Measurements from ENCODE around the gene TNFAIP3. TPM values are rescaled to one million over a fixed set of nuclear protein-coding genes. Genes with fewer than 3 reads are reported as not detected.

The TNFAIP3 gene
- total RNA-seq, 2 donors from 2014 or later: 121 to 244 TPM

GRCh38 chr6:137894779-137895385, 27.8 kb downstream of the TNFAIP3 start:
- H3K36me3 Mint-ChIP-seq: no peaks in the 10 kb centered on the region
- H3K9me3 Mint-ChIP-seq: peaks cover 3% of the 10 kb centered on the region
- peaks cover 0 to 3% of the 10 kb centered on the region in 2 donors for H3K27me3 Mint-ChIP-seq
- no peak for ATAC-seq
- no peak for DNase-seq (ENCODE audit: low spot score)
- H3K4me1 Mint-ChIP-seq (ENCODE audit: low read depth in 2 of 2): no peaks in the 10 kb centered on the region
- no peak overlapping the region for H3K4me3 Mint-ChIP-seq
- no peak overlapping the region for H3K27ac Mint-ChIP-seq

- Mint-ChIP-seq H3K9me3 (no peaks in the 10 kb centered on the region), H3K27me3 (peaks cover 0 to 3% of the 10 kb centered on the region in 2 donors), H3K4me1 (ENCODE audit: low read depth in 2 of 2) (no peaks in the 10 kb centered on the region), H3K4me3 (no peak overlapping the region), H3K36me3 (no peaks in the 10 kb centered on the region), H3K27ac (no peak overlapping the region)
- DNase-seq (ENCODE audit: low spot score) (no peak), ATAC-seq (no peak)
Observed at GRCh38 chr6:137896647-137897046, 29.6 kb downstream of the TNFAIP3 start.

GRCh38 chr6:137900815-137901214, 33.8 kb downstream of the TNFAIP3 start:
- H3K27ac Mint-ChIP-seq: peak overlapping the region in 1 of 2 donors; percentile 8
- peaks cover 14 to 20% of the 10 kb centered on the region in 2 donors for H3K4me1 Mint-ChIP-seq (ENCODE audit: low read depth in 2 of 2)
- no peaks in the 10 kb centered on the region for H3K9me3 Mint-ChIP-seq
- no peak for DNase-seq (ENCODE audit: low spot score)
- no peak overlapping the region for H3K4me3 Mint-ChIP-seq
- ATAC-seq: no peak
- no peaks in the 10 kb centered on the region for H3K36me3 Mint-ChIP-seq
- no peaks in the 10 kb centered on the region for H3K27me3 Mint-ChIP-seq

- H3K27ac Mint-ChIP-seq: peak overlapping the region in 1 of 2 donors; percentile 8
- ATAC-seq: no peak
Observed at GRCh38 chr6:137901454-137901853, 34.4 kb downstream of the TNFAIP3 start.

GRCh38 chr6:137902699-137903098, 35.6 kb downstream of the TNFAIP3 start:
- H3K9me3 Mint-ChIP-seq: no peaks in the 10 kb centered on the region
- peak overlapping the region; percentile 90 for H3K27ac Mint-ChIP-seq
- peaks cover 19 to 20% of the 10 kb centered on the region in 2 donors for H3K4me1 Mint-ChIP-seq (ENCODE audit: low read depth in 2 of 2)
- no peaks in the 10 kb centered on the region for H3K36me3 Mint-ChIP-seq
- DNase-seq (ENCODE audit: low spot score): no peak
- no peak for ATAC-seq
- H3K27me3 Mint-ChIP-seq: no peaks in the 10 kb centered on the region
- H3K4me3 Mint-ChIP-seq: no peak overlapping the region

More at GRCh38 chr6:137901454-137901853, 34.4 kb downstream of the TNFAIP3 start:
- no peaks in the 10 kb centered on the region for H3K27me3 Mint-ChIP-seq
- H3K4me3 Mint-ChIP-seq: no peak overlapping the region
- DNase-seq (ENCODE audit: low spot score): no peak
- H3K36me3 Mint-ChIP-seq: no peaks in the 10 kb centered on the region
- H3K4me1 Mint-ChIP-seq (ENCODE audit: low read depth in 2 of 2): peaks cover 17 to 20% of the 10 kb centered on the region in 2 donors
- H3K9me3 Mint-ChIP-seq: no peaks in the 10 kb centered on the region

- Mint-ChIP-seq H3K4me3 (no peak overlapping the region), H3K27ac (peak overlapping the region; percentile 90), H3K27me3 (no peaks in the 10 kb centered on the region), H3K9me3 (no peaks in the 10 kb centered on the region), H3K36me3 (no peaks in the 10 kb centered on the region), H3K4me1 (ENCODE audit: low read depth in 2 of 2) (peaks cover 22 to 24% of the 10 kb centered on the region in 2 donors)
- ATAC-seq (no peak), DNase-seq (ENCODE audit: low spot score) (no peak)
Observed at GRCh38 chr6:137903274-137903932, 36.3 kb downstream of the TNFAIP3 start.

- DNase-seq (ENCODE audit: low spot score) (no peak), ATAC-seq (peak; percentile 71 to 83)
- Mint-ChIP-seq H3K27me3 (no peaks in the 10 kb centered on the region), H3K27ac (peak overlapping the region; percentile 90), H3K4me1 (ENCODE audit: low read depth in 2 of 2) (peaks cover 30 to 31% of the 10 kb centered on the region in 2 donors), H3K36me3 (peaks cover 4% of the 10 kb centered on the region), H3K4me3 (peak overlapping the region; percentile 84), H3K9me3 (no peaks in the 10 kb centered on the region)
Observed at GRCh38 chr6:137903933-137904821, 37.1 kb downstream of the TNFAIP3 start.

- Mint-ChIP-seq H3K27me3 (no peaks in the 10 kb centered on the region), H3K4me3 (peak overlapping the region; percentile 84), H3K27ac (peak overlapping the region; percentile 90), H3K4me1 (ENCODE audit: low read depth in 2 of 2) (peaks cover 38 to 40% of the 10 kb centered on the region in 2 donors), H3K9me3 (no peaks in the 10 kb centered on the region), H3K36me3 (peaks cover 6% of the 10 kb centered on the region)
- DNase-seq (ENCODE audit: low spot score) (peak; percentile 68), ATAC-seq (peak; percentile 78 to 80)
Observed at GRCh38 chr6:137904822-137905617, 38.0 kb downstream of the TNFAIP3 start.

- peak overlapping the region; percentile 5 for H3K4me3 Mint-ChIP-seq
- H3K4me1 Mint-ChIP-seq (ENCODE audit: low read depth in 2 of 2): peaks cover 44 to 47% of the 10 kb centered on the region in 2 donors
- DNase-seq (ENCODE audit: low spot score) (no peak), ATAC-seq (no peak)
- H3K9me3 Mint-ChIP-seq: no peaks in the 10 kb centered on the region
- H3K27me3 Mint-ChIP-seq: no peaks in the 10 kb centered on the region
- H3K27ac Mint-ChIP-seq: peak overlapping the region; percentile 51 to 75
- H3K36me3 Mint-ChIP-seq: peaks cover 6% of the 10 kb centered on the region
Observed at GRCh38 chr6:137906020-137906472, 39.0 kb downstream of the TNFAIP3 start.

GRCh38 chr6:137907170-137907569, 40.1 kb downstream of the TNFAIP3 start:
- Mint-ChIP-seq H3K9me3 (no peaks in the 10 kb centered on the region), H3K36me3 (peaks cover 6% of the 10 kb centered on the region), H3K4me1 (ENCODE audit: low read depth in 2 of 2) (peaks cover 53 to 56% of the 10 kb centered on the region in 2 donors), H3K27ac (peak overlapping the region; percentile 51 to 75), H3K4me3 (peak overlapping the region; percentile 48), H3K27me3 (peaks cover 0 to 4% of the 10 kb centered on the region in 2 donors)
- ATAC-seq: no peak
- DNase-seq (ENCODE audit: low spot score): no peak

- Mint-ChIP-seq H3K4me1 (ENCODE audit: low read depth in 2 of 2) (peaks cover 53 to 54% of the 10 kb centered on the region in 2 donors), H3K9me3 (peaks cover 4% of the 10 kb centered on the region), H3K36me3 (peaks cover 12% of the 10 kb centered on the region), H3K4me3 (peak overlapping the region; percentile 86), H3K27me3 (peaks cover 0 to 6% of the 10 kb centered on the region in 2 donors), H3K27ac (peak overlapping the region; percentile 87 to 88)
- DNase-seq (ENCODE audit: low spot score) (no peak), ATAC-seq (no peak)
Observed at GRCh38 chr6:137909533-137909932, 42.5 kb downstream of the TNFAIP3 start.

- Mint-ChIP-seq H3K9me3 (peaks cover 4% of the 10 kb centered on the region), H3K4me1 (ENCODE audit: low read depth in 2 of 2) (peaks cover 44 to 47% of the 10 kb centered on the region in 2 donors), H3K36me3 (peaks cover 12% of the 10 kb centered on the region), H3K27me3 (peaks cover 0 to 6% of the 10 kb centered on the region in 2 donors), H3K4me3 (no peak overlapping the region), H3K27ac (peak overlapping the region; percentile 87 to 88)
- no peak for DNase-seq (ENCODE audit: low spot score)
- no peak for ATAC-seq
Observed at GRCh38 chr6:137910424-137910834, 43.4 kb downstream of the TNFAIP3 start.

Data from natural killer cell treated with Interleukin-12 subunit alpha and Interleukin-12 subunit beta and Interleukin-15 and Interleukin-18, amount 100 ng/mL, for 72 hours (primary cell).